ENCODE results near the gene PSD2.

The PSD2 gene

DNA sequence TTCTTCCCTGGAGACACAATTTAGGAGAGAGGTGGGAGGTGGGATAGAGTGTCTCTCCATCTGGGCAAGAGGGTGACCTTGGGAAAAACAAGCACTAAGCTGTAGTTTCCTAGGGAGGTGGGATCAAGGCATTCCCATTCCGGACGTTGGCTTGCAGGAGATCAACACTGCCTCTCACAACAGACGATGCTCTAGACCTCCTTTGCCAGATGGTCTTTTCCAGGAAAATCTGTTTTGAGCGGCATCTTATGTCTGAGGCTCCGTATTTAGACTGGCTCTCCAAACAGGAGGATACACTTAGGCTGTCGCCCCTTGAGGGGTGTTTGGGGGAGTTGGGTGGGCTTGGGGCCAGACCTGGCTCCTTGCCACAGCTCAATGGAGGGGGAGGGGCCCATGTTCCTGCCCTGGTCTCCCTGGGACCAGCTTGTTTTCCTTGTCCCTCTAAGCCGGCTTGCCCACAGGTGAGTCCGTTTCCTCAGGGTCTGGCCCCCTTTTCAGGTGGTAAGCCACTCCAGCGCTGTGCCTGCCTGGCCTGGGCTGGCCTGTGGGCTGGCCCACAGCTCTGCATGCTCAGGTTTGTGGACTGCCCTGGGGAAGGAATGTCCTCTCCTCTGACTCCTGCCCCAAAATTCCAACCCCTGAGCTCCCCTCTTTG is 2.4 kb downstream of the PSD2 start:
- in situ Hi-C loops (cut with HindIII; ENCODE audit: low pct_ligation_motif_present, low sequenced_read_pairs): no loop called here
- TF ChIP-seq, protein P1, sequence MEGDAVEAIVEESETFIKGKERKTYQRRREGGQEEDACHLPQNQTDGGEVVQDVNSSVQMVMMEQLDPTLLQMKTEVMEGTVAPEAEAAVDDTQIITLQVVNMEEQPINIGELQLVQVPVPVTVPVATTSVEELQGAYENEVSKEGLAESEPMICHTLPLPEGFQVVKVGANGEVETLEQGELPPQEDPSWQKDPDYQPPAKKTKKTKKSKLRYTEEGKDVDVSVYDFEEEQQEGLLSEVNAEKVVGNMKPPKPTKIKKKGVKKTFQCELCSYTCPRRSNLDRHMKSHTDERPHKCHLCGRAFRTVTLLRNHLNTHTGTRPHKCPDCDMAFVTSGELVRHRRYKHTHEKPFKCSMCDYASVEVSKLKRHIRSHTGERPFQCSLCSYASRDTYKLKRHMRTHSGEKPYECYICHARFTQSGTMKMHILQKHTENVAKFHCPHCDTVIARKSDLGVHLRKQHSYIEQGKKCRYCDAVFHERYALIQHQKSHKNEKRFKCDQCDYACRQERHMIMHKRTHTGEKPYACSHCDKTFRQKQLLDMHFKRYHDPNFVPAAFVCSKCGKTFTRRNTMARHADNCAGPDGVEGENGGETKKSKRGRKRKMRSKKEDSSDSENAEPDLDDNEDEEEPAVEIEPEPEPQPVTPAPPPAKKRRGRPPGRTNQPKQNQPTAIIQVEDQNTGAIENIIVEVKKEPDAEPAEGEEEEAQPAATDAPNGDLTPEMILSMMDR (IDR thresholded peaks at IDR 0.05; ENCODE audit: low read depth, low read length, missing control alignments): no peak
- Histone ChIP-seq H3K4me3 (ENCODE audit: low read depth, low read length) (no peak overlapping the region), H3K27me3 (replicated peaks) (peaks cover 63% of the 10 kb centered on the region), H3K36me3 (replicated peaks) (no peaks in the 10 kb centered on the region), H3K27ac (no peak overlapping the region)
- no peak for DNase-seq

DNA sequence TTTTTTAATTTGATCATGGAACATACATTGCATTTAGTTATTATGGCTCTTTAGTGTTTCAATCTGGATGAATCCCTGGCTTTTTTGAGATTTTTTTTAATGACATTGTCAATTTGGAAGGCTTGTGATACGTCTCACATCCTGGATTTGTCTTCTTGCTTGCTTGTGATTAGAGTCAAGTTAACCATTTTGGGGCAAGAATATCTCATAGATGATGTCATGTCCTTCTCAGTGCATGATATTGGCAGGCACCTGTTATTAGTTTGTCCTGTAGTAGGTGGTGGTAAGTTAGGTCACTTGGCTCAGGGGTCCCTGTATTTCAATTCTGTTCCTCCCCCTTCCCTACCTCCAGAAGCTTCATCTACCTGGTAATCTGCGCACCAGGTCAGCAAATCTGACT is 3.3 kb downstream of the PSD2 start:
- no peak for DNase-seq

DNA sequence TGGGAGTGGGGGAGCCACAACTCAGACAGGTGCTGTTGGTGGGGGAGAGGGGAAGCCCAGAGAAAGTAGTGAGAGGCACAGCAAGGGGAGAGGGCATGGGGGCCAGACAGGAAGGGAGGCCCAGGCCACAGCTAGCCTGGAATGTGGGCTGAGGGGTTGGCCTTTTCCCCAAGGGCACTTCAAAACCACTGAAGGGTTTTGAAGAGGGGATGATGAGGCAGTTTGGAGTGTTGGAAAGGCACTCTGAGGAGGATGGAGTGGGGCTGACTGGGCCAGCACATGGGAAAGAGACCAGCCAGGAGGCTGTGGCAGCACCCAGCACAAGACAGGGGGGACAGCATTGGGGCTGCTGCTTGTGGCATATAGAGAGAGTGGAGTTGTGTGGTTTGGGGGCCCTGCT is 3.8 kb downstream of the PSD2 start:
- H3K27ac ChIP-seq: no peak overlapping the region
- DNase-seq: no peak
- peaks cover 50% of the 10 kb centered on the region for H3K27me3 ChIP-seq (replicated peaks)
- in situ Hi-C loops (cut with HindIII; ENCODE audit: low pct_ligation_motif_present, low sequenced_read_pairs): no loop called here
- no peaks in the 10 kb centered on the region for H3K36me3 ChIP-seq (replicated peaks)
- H3K4me3 ChIP-seq (ENCODE audit: low read depth, low read length): no peak overlapping the region
- TF ChIP-seq, protein P1 (IDR thresholded peaks at IDR 0.05; ENCODE audit: low read depth, low read length, missing control alignments): no peak

More for the DNA sequence above, 3.3 kb downstream of the PSD2 start:
- Histone ChIP-seq H3K27me3 (replicated peaks) (peaks cover 55% of the 10 kb centered on the region), H3K27ac (no peak overlapping the region), H3K36me3 (replicated peaks) (no peaks in the 10 kb centered on the region), H3K4me3 (ENCODE audit: low read depth, low read length) (no peak overlapping the region)
- in situ Hi-C loops (cut with HindIII; ENCODE audit: low pct_ligation_motif_present, low sequenced_read_pairs): no loop called here
- TF ChIP-seq, protein P1 (IDR thresholded peaks at IDR 0.05; ENCODE audit: low read depth, low read length, missing control alignments): no peak

DNA sequence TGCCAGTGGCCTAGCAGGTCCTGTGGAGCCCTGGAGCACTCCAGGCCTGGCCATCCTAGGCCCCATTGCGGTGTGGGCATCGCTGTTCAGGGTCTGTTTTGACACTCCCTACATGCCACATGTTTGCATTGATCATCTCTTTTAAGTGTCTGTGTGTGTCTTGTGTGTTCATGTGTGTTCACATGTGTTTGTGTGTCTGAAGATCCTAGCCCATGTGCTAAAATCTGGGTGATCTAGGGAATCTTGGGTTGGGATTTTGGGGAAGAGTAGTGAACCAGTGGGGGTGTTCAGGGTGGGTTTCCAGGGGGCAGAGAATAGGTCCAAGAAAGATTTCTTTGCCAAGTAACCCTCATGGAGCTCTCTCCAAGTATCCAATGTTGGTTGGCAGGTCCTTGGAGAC is 8.4 kb downstream of the PSD2 start:
- no peak overlapping the region for H3K4me3 ChIP-seq (ENCODE audit: low read depth, low read length)
- in situ Hi-C loops (cut with HindIII; ENCODE audit: low pct_ligation_motif_present, low sequenced_read_pairs): no loop called here

DNA sequence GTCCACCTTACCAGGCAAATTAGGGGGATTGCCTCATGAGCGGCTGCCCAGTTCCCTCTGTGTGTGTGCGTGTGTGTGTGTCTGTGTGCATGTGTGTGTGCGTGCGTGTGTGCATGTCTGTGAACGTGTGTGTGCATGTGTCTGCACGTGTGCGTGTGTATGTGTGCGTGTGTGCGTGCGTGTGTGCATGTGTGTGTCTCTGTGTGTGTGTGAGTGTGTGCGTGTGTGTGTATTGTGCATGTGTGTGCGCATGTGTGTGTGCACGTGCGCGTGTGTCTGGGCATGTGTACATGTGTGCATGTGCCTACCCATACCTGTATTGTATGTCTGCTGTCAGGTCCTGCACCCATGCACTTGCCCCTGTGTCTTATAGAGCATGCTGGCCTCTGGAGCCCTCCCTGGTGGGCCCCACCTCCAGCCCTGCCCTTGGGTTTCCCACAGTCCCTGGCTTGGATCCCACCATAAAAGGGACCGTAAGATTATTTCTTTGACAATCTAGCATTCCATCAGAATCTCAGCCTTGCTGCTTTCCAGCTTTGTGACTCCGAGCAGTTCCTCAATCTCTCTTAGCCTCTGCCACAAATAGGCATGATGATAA is 9.3 kb downstream of the PSD2 start:
- Histone ChIP-seq H3K27ac (no peak overlapping the region), H3K27me3 (replicated peaks) (peaks cover 3% of the 10 kb centered on the region), H3K4me3 (ENCODE audit: low read depth, low read length) (no peak overlapping the region), H3K36me3 (replicated peaks) (no peaks in the 10 kb centered on the region)
- DNase-seq: no peak
- in situ Hi-C loops (cut with HindIII; ENCODE audit: low pct_ligation_motif_present, low sequenced_read_pairs): no loop called here
- TF ChIP-seq, protein P1 (IDR thresholded peaks at IDR 0.05; ENCODE audit: low read depth, low read length, missing control alignments): no peak

More for the DNA sequence above, 8.4 kb downstream of the PSD2 start:
- Histone ChIP-seq H3K27ac (no peak overlapping the region), H3K27me3 (replicated peaks) (peaks cover 7% of the 10 kb centered on the region), H3K36me3 (replicated peaks) (no peaks in the 10 kb centered on the region)
- DNase-seq: no peak
- TF ChIP-seq, protein P1 (IDR thresholded peaks at IDR 0.05; ENCODE audit: low read depth, low read length, missing control alignments): no peak

All from brain microvascular endothelial cell (primary cell).